Stomach (tissue), 4 donors: ENCODE measurements around the gene TMTC2.

ENCODE experiments used
- EP300 ChIP-seq: sonication (generic); formaldehyde crosslinking; IDR thresholded peaks from one replicate; pipeline ENCODE4 v1.6.1; 2017; ENCODE audit warnings: antibody characterized with exemption
- POLR2AphosphoS5 ChIP-seq, 3 donors: sonication (generic); formaldehyde crosslinking; IDR thresholded peaks; one replicate each; pipeline ENCODE4 v1.6.1; 2016; ENCODE audit warnings: antibody characterized with exemption in 3 of 3

DNA sequence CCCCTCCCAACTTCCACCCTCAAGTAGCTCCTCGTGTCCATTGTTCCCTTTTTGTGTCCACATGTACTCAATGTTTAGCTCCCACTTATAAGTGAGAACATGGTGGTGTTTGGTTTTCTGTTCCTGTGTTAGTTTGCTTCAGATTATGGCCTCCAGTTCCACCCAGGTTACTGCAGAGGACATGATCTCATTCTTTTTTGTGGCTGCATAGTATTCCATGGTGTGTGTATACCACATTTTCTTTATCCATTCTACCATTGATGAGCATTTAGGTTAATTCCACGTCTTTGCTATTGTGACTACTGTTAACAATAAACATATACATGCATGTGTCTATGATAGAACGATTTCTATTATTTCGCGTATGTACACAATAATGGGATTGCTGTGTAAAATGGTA, 362.6 kb downstream of the TMTC2 start:
- TF ChIP-seq POLR2AphosphoS5 (IDR thresholded peaks at IDR 0.05) (no peak), EP300 (no peak)
